Panc1 (cell line): ENCODE measurements around the gene FARP1. TPM values are rescaled to one million over a fixed set of nuclear protein-coding genes. Genes with fewer than 3 reads are reported as not detected.

Source experiments
- ATAC-seq: fragments of 200-7000 bp; cut with Tn5 transposase; 2 replicates; pipeline ENCODE4 v1.9.1; 2020; ENCODE audit warnings: mild to moderate bottlenecking, moderate library complexity
- BruUV-seq: library from RNA; stranded (reverse); fragments of 400-500 nt; replicated peaks from 2 replicates; lab custom pipeline; 2021; lab: Mats Ljungman, UMichigan
- CTCF ChIA-PET: fragments of 300-600 bp; sonication (Branson Sonifier 250); formaldehyde crosslinking; loops from one replicate; lab custom pipeline; 2022; ENCODE audit warnings: antibody characterized with exemption; lab: Charles Lee
- POLR2A ChIA-PET: fragments of 300-600 bp; sonication (Branson Sonifier 250); formaldehyde crosslinking; loops from one replicate; lab custom pipeline; 2022; ENCODE audit warnings: antibody characterized with exemption; lab: Charles Lee
- DNase-seq: peaks from one replicate; pipeline ENCODE4 v3.0.0-alpha.2; 2010; ENCODE audit warnings: low read depth, low spot score
- H3K27ac ChIP-seq: 2 replicates; pipeline ENCODE4 v1.5.1; 2011; ENCODE audit warnings: mild to moderate bottlenecking, low read length, inconsistent platforms
- H3K27me3 ChIP-seq: fragments of 200-500 bp; sonication (Bioruptor generic); 2 replicates; pipeline ENCODE4 v1.6.0; 2014; ENCODE audit warnings: low read length, inconsistent platforms; ENCODE audit not compliant: control insufficient read depth, insufficient read depth
- H3K36me3 ChIP-seq: fragments of 200-500 bp; sonication (Bioruptor generic); 2 replicates; pipeline ENCODE4 v1.5.1; 2014; ENCODE audit warnings: inconsistent platforms, mild to moderate bottlenecking, low read length, moderate library complexity; ENCODE audit not compliant: control insufficient read depth, insufficient read depth
- H3K4me1 ChIP-seq: 2 replicates; pipeline ENCODE4 v1.5.1; 2011; ENCODE audit warnings: inconsistent platforms, mild to moderate bottlenecking, low read length, moderate library complexity; ENCODE audit not compliant: control insufficient read depth, insufficient read depth
- H3K4me3 ChIP-seq, 2 experiments: 2 replicates each; pipeline ENCODE4 v1.5.1; 2011 to 2012; ENCODE audit warnings: low read depth in 2 of 2, low read length in 2 of 2, mild to moderate bottlenecking in 2 of 2, inconsistent platforms in 1 of 2, moderate library complexity in 1 of 2
- H3K9me3 ChIP-seq: fragments of 200-500 bp; sonication (Bioruptor generic); 2 replicates; pipeline ENCODE4 v1.5.1; 2014; ENCODE audit warnings: low read depth, mild to moderate bottlenecking, inconsistent platforms, low read length, moderate library complexity; ENCODE audit not compliant: control insufficient read depth, insufficient read depth
- CTCF ChIP-seq: fragments of 450-650 bp; IDR thresholded peaks from 2 replicates; pipeline ENCODE4 v1.5.1; 2017; ENCODE audit warnings: mild to moderate bottlenecking
- POLR2AphosphoS5 ChIP-seq: IDR thresholded peaks from 2 replicates; pipeline ENCODE4 v1.6.1; 2012; ENCODE audit warnings: mild to moderate bottlenecking, low read depth, low read length, moderate library complexity
- SIN3A ChIP-seq: IDR thresholded peaks from 2 replicates; pipeline ENCODE4 v1.6.1; 2012; ENCODE audit warnings: low read depth, mild to moderate bottlenecking, low read length, moderate library complexity, borderline replicate concordance; ENCODE audit not compliant: insufficient read depth
- TCF7L2 ChIP-seq: IDR thresholded peaks from 2 replicates; pipeline ENCODE4 v1.6.1; 2011; ENCODE audit warnings: mild to moderate bottlenecking, low read depth, low read length, inconsistent platforms
- in situ Hi-C: cut with HindIII; loops from 2 replicates; pipeline ENCODE4 v1.10.0; 2016; ENCODE audit warnings: low sequenced_read_pairs, low pct_unique_long_range_greater_than_20kb
- intact Hi-C: fragments of 100-400 bp; cut with micrococcal nuclease; formaldehyde crosslinking; loops from one replicate; pipeline ENCODE4 v1.10.0; 2022; ENCODE audit not compliant: unreplicated experiment
- total RNA-seq: library from RNA; stranded (reverse); gene quantifications from one replicate; pipeline ENCODE4 v1.2.1, GENCODE V29; 2021; ENCODE audit not compliant: unreplicated experiment
- TF ChIP-seq, protein P1 (sequence below), 2 experiments: IDR thresholded peaks; 2 replicates each; pipeline ENCODE4 v1.6.1; 2011 to 2012; ENCODE audit warnings: low read depth in 2 of 2, control low read depth in 1 of 2, low read length in 1 of 2, mild to moderate bottlenecking in 1 of 2, moderate library complexity in 1 of 2; ENCODE audit not compliant: insufficient read depth in 1 of 2

The FARP1 gene
- total RNA-seq, 1 experiment from 2014 or later = 61.9 TPM

DNA sequence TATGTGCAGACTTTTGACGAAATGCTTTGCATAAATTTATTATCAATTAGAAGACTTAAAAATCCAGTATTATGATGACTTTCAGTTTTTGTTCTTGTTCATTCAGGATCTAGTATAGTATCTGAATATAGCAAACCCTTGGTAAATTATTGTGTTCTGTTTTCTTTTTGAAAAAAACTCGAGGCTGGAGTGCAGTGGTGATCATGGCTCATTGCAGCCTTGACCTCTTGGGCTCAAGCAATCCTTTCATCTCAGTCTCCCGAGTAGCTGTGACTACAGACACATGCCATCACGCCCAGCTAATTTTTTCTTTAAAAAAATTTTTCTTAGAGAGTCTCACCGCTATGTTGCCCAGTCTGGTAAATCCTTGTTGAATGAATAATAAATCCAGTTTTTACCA is 4.6 kb downstream of the FARP1 start:
- no TSS peak for BruUV-seq
- ATAC-seq (no peak), DNase-seq (no peak)
- no peaks in the 10 kb centered on the region for H3K27me3 ChIP-seq
- no peak overlapping the region for H3K4me3 ChIP-seq
- H3K36me3 ChIP-seq = no peaks in the 10 kb centered on the region
- intact Hi-C loops = loop anchor here (10.0 kb wide), 1 partner anchor 517 kb away; no protein-coding TSS in a partner anchor
- peaks cover 23% of the 10 kb centered on the region for H3K4me1 ChIP-seq
- no peak overlapping the region for H3K27ac ChIP-seq
- POLR2A ChIA-PET = no interaction called here
- TF ChIP-seq POLR2AphosphoS5 (no peak), TCF7L2 (no peak), CTCF (no peak), SIN3A (no peak)
- TF ChIP-seq, protein P1, sequence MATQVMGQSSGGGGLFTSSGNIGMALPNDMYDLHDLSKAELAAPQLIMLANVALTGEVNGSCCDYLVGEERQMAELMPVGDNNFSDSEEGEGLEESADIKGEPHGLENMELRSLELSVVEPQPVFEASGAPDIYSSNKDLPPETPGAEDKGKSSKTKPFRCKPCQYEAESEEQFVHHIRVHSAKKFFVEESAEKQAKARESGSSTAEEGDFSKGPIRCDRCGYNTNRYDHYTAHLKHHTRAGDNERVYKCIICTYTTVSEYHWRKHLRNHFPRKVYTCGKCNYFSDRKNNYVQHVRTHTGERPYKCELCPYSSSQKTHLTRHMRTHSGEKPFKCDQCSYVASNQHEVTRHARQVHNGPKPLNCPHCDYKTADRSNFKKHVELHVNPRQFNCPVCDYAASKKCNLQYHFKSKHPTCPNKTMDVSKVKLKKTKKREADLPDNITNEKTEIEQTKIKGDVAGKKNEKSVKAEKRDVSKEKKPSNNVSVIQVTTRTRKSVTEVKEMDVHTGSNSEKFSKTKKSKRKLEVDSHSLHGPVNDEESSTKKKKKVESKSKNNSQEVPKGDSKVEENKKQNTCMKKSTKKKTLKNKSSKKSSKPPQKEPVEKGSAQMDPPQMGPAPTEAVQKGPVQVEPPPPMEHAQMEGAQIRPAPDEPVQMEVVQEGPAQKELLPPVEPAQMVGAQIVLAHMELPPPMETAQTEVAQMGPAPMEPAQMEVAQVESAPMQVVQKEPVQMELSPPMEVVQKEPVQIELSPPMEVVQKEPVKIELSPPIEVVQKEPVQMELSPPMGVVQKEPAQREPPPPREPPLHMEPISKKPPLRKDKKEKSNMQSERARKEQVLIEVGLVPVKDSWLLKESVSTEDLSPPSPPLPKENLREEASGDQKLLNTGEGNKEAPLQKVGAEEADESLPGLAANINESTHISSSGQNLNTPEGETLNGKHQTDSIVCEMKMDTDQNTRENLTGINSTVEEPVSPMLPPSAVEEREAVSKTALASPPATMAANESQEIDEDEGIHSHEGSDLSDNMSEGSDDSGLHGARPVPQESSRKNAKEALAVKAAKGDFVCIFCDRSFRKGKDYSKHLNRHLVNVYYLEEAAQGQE (IDR thresholded peaks at IDR 0.05; ENCODE audit: insufficient read depth in 1 of 2, low read depth in 2 of 2, low read length in 1 of 2) = no peak
- in situ Hi-C loops = loop anchor here (25.0 kb wide), 1 partner anchor 265 kb away; no protein-coding TSS in a partner anchor
- CTCF ChIA-PET = interaction anchor here (0.7 kb wide), 1 partner anchor 114 kb away, joined by 3 read pairs; no protein-coding TSS in a partner anchor
- no peaks in the 10 kb centered on the region for H3K9me3 ChIP-seq

DNA sequence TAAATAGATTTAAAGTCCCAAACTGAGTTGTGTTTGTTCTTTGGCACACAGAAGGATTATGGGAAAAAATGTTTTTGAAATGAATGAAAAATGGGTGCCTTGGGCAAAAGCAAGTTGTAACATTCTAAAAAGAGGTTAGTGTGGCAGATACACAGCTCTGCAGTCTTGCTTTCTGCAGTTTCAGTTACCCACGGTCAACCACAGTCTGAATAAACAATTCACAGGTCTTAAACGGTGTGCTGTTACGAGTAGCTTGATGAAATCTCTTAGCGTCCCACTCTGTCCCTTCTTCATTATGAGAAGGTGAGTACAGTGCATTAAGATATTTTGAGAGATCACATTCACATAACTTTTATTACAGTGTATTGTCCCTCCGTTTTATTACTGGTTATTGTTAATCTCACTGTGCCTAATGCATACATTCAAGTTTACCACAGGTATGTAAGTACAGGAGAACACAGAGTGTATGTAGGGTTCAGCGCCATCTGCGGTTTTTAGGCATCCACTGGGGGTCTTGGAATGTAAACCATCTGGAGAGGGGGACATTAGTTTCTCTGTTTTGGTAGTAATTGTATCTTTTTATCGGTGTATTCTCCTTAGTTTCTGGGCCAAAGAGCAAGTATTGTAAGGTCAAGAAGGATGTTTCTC is 8.1 kb downstream of the FARP1 start:
- Histone ChIP-seq H3K4me1 (peaks cover 13% of the 10 kb centered on the region), H3K36me3 (no peaks in the 10 kb centered on the region), H3K27ac (no peak overlapping the region), H3K4me3 (no peak overlapping the region), H3K9me3 (no peaks in the 10 kb centered on the region), H3K27me3 (no peaks in the 10 kb centered on the region)
- ChIA-PET CTCF (no interaction called here), POLR2A (no interaction called here)
- BruUV-seq = no TSS peak
- intact Hi-C loops = no loop called here
- in situ Hi-C loops = no loop called here
- no peak for DNase-seq
- TF ChIP-seq CTCF (no peak), SIN3A (no peak)
- ATAC-seq = no peak
